ENCODE results near the gene GMDS.

DNA sequence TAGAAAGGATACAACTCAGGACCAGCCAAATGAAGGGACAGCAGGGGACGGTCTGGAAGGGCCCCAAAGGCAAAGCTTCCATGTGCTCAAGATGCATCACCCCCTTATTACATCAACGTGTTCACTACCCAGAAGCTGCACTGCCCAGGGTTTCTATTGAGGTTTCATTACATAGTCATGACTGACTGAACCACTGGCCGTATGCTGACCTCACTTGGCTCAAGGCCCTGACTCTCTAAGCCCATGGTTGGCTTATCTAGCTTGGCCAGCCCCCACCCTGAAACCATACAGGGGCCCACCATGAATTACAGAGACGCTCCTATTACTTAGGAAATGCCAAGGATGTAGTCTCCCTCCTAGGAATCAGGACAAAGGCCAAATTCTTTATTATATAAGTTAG lies 456.3 kb downstream of the GMDS start:
- TF ChIP-seq POLR2A (IDR thresholded peaks at IDR 0.05; ENCODE audit: low read depth, low read length) (no peak), EZH2 (IDR thresholded peaks at IDR 0.05; ENCODE audit: borderline replicate concordance, low read depth, low read length, severe bottlenecking) (no peak), POLR2AphosphoS5 (IDR thresholded peaks at IDR 0.05; ENCODE audit: insufficient read depth, low read depth, low read length) (no peak), JUN (IDR thresholded peaks at IDR 0.05; ENCODE audit: borderline replicate concordance, insufficient read depth, insufficient read length, low read depth) (no peak), GATA2 (IDR thresholded peaks at IDR 0.05; ENCODE audit: insufficient read depth, insufficient read length, low read depth, low read length) (peak; percentile 35), MAX (IDR thresholded peaks at IDR 0.05; ENCODE audit: insufficient read depth, insufficient read length) (no peak), MYC (IDR thresholded peaks at IDR 0.05; ENCODE audit: low read depth, low read length) (no peak), FOS (IDR thresholded peaks at IDR 0.05; ENCODE audit: borderline replicate concordance, insufficient read depth, low read length) (no peak)
- TF ChIP-seq, protein P1, sequence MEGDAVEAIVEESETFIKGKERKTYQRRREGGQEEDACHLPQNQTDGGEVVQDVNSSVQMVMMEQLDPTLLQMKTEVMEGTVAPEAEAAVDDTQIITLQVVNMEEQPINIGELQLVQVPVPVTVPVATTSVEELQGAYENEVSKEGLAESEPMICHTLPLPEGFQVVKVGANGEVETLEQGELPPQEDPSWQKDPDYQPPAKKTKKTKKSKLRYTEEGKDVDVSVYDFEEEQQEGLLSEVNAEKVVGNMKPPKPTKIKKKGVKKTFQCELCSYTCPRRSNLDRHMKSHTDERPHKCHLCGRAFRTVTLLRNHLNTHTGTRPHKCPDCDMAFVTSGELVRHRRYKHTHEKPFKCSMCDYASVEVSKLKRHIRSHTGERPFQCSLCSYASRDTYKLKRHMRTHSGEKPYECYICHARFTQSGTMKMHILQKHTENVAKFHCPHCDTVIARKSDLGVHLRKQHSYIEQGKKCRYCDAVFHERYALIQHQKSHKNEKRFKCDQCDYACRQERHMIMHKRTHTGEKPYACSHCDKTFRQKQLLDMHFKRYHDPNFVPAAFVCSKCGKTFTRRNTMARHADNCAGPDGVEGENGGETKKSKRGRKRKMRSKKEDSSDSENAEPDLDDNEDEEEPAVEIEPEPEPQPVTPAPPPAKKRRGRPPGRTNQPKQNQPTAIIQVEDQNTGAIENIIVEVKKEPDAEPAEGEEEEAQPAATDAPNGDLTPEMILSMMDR (IDR thresholded peaks at IDR 0.05; ENCODE audit: extremely low read depth in 1 of 2, insufficient read depth in 1 of 2, low read depth in 1 of 2, low read length in 2 of 2) = no peak

Measured in endothelial cell of umbilical vein (primary cell).